Kidney epithelial cell (primary cell): ENCODE data around the gene PANX2. TPM values are rescaled to one million over a fixed set of nuclear protein-coding genes. Genes with fewer than 3 reads are reported as not detected.

ENCODE experiments used
- DNase-seq: peaks from one replicate; pipeline ENCODE4 v3.0.0-alpha.2; 2010; ENCODE audit warnings: low read depth
- H3K27me3 ChIP-seq: 2 replicates; pipeline ENCODE4 v1.6.0; 2011; ENCODE audit warnings: low read length; ENCODE audit not compliant: control insufficient read depth, insufficient read depth
- H3K36me3 ChIP-seq: 2 replicates; pipeline ENCODE4 v1.5.1; 2011; ENCODE audit warnings: low read length; ENCODE audit not compliant: control insufficient read depth, insufficient read depth
- H3K4me3 ChIP-seq: 2 replicates; pipeline ENCODE4 v1.5.1; 2011; ENCODE audit warnings: low read depth, mild to moderate bottlenecking, control low read depth, low read length
- total RNA-seq: library from RNA; depleted of rRNA; stranded (reverse); fragments of >200 nt; gene quantifications from 2 replicates; pipeline ENCODE4 v1.2.3, GENCODE V29; 2015
- TF ChIP-seq, protein P1 (sequence below): IDR thresholded peaks from 2 replicates; pipeline ENCODE4 v1.5.1; 2011; ENCODE audit warnings: mild to moderate bottlenecking, moderate library complexity, low read length, control low read depth, inconsistent platforms; ENCODE audit not compliant: insufficient read depth, poor library complexity, severe bottlenecking

The PANX2 gene, protein sequence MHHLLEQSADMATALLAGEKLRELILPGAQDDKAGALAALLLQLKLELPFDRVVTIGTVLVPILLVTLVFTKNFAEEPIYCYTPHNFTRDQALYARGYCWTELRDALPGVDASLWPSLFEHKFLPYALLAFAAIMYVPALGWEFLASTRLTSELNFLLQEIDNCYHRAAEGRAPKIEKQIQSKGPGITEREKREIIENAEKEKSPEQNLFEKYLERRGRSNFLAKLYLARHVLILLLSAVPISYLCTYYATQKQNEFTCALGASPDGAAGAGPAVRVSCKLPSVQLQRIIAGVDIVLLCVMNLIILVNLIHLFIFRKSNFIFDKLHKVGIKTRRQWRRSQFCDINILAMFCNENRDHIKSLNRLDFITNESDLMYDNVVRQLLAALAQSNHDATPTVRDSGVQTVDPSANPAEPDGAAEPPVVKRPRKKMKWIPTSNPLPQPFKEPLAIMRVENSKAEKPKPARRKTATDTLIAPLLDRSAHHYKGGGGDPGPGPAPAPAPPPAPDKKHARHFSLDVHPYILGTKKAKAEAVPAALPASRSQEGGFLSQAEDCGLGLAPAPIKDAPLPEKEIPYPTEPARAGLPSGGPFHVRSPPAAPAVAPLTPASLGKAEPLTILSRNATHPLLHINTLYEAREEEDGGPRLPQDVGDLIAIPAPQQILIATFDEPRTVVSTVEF
- 0.33 and 1.1 TPM in 2 replicates for total RNA-seq

DNA sequence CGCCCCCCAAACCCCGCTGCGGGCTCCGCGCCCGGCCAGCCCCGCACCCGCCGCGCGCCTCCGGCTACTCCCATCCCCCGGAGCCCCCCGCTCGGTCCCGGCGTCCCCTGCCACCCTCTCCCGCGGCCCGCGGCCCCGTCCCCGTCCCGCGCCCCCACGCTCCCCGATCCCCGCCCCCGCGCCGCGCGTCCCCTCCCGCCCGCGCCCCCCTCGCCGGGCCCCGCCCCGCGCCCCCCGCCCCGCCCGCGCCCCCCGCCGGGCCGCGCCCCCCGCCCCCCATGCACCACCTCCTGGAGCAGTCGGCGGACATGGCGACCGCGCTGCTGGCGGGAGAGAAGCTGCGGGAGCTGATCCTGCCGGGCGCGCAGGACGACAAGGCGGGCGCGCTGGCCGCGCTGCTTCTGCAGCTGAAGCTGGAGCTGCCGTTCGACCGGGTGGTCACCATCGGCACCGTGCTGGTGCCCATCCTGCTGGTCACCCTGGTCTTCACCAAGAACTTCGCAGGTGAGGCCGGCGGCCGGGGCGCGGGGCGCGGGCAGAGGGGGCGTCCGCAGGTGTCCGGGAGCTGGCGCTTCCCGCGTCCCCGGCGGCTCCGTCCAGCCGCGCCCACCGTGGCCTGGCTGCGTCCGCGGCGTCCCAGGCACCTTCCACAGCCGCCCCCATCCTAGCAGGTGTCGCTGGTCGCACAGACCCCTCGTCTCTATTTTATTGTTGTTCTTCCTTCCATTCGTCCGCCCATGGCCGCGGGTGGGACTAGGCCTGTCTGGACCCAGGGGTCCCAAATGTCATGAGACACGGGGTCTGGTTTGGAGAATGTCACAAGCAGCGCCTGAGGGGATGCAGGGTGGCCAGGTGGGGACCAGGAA lies at the start of gene PANX2:
Gene PANX2 (plus strand): TSS at position 279 of the 866 bp plus-strand sequence. CDS start 0 bp downstream, at position 279.
- peaks cover 32% of the 10 kb centered on the region for H3K27me3 ChIP-seq
- TF ChIP-seq, protein P1, sequence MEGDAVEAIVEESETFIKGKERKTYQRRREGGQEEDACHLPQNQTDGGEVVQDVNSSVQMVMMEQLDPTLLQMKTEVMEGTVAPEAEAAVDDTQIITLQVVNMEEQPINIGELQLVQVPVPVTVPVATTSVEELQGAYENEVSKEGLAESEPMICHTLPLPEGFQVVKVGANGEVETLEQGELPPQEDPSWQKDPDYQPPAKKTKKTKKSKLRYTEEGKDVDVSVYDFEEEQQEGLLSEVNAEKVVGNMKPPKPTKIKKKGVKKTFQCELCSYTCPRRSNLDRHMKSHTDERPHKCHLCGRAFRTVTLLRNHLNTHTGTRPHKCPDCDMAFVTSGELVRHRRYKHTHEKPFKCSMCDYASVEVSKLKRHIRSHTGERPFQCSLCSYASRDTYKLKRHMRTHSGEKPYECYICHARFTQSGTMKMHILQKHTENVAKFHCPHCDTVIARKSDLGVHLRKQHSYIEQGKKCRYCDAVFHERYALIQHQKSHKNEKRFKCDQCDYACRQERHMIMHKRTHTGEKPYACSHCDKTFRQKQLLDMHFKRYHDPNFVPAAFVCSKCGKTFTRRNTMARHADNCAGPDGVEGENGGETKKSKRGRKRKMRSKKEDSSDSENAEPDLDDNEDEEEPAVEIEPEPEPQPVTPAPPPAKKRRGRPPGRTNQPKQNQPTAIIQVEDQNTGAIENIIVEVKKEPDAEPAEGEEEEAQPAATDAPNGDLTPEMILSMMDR: no peak
- no peak for DNase-seq
- H3K36me3 ChIP-seq: no peaks in the 10 kb centered on the region
- H3K4me3 ChIP-seq: peak within 1 kb of the TSS; percentile 27

DNA sequence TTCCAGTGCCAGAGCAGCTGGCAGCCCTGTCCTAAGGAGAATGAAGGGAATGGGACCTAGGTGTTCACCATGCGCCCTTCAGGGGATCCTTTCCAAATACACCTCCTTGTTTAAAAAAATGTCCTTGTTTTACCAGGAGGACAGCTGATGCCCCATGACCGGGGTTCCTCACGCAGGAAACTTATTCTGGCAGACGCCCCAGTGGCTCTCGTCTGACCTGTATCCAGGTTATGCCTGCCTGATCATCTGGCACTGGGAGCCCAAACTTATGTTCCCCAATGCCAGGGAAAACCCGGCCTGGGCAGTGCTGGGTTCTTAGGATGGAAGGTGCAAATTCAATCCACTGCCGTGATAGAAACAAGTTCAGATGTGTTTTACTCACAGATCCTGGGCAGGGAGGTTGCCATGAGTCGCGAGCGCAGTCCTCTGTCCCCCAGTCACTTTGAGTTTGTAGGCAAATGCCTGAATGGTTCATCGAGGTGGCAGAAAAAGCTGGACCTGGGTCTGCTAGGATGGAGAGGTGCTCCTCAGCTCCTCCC lies 49.3 kb upstream of the PANX2 start:
- TF ChIP-seq, protein P1: no peak
- Histone ChIP-seq H3K27me3 (peaks cover 8% of the 10 kb centered on the region), H3K36me3 (no peaks in the 10 kb centered on the region), H3K4me3 (no peak overlapping the region)
- no peak for DNase-seq

DNA sequence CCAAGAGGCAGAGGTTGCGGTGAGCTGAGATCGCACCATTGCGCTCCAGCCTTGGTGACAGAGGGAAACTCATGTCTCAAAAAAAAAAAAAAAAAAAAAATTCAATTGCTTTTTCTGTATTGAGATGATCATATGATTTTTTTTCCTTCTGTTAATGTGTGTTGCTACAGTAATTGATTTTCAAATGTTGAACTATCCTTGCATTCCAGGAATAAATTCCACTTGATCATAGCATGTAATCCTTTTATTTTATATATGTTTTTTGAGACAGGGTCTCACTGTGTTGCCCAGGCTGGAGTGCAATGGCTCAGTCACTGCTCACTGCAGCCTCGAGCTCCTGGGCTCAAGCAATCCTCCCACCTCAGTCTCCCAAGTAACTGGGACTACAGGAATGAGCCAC lies 47.4 kb upstream of the PANX2 start:
- no peaks in the 10 kb centered on the region for H3K36me3 ChIP-seq
- peaks cover 8% of the 10 kb centered on the region for H3K27me3 ChIP-seq
- TF ChIP-seq, protein P1: no peak
- H3K4me3 ChIP-seq: no peak overlapping the region
- no peak for DNase-seq

DNA sequence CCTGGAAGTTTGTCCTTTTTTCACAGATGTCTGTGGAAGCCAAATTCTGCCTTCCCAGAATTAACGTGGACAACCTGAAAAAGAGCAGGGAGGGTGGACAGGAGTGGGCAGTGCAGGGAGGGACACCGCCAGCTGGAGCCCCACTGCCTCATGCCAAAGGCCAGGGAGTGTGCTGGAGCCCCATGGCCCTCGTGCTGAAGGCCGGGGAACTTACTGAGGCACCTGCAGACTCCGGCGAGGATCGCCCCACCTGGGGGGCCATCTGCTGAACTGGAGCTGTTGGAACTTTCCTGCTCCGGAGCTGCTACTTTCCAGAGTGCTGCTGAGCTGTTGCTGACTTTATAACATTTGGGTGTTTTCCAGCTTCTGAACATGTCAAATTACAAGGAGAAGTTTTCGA lies 45.5 kb upstream of the PANX2 start:
- Histone ChIP-seq H3K27me3 (no peaks in the 10 kb centered on the region), H3K36me3 (no peaks in the 10 kb centered on the region), H3K4me3 (no peak overlapping the region)
- DNase-seq: no peak
- TF ChIP-seq, protein P1: no peak

DNA sequence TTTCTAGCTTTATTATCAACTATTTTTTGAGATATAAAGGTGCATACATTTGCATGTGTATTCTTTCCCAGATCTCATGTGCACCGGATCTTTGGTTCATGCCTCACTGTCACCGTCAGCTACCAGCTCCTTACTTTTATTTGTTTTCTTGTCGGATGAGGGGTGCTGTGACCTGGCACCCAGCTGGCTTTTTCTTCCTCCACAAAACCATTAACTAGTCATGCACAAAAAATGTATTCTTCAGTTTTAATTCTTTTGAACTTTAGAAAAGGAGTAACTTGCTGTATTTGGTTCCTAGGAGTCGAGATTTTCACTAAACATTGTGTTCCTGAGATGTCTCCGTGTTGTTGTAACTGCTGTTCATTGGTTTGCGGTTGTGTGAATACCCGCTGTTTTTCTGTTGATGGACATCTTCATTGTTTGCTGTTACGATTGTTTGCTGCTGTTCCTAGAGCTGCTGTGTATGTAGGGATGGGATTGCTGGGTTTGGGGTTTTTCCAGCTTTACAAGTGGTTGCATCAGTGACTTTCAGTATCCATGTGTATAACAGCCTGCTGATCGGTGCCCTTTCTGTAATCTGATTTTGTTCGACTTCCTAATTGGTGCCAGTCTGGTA lies 41.3 kb upstream of the PANX2 start:
- no peak for DNase-seq
- TF ChIP-seq, protein P1: no peak
- no peak overlapping the region for H3K4me3 ChIP-seq
- H3K27me3 ChIP-seq: no peaks in the 10 kb centered on the region
- H3K36me3 ChIP-seq: no peaks in the 10 kb centered on the region
